Measurements from ENCODE around the gene VTI1B. TPM values are rescaled to one million over a fixed set of nuclear protein-coding genes. Genes with fewer than 3 reads are reported as not detected.

Gene VTI1B
- 50.6 and 58.0 TPM in 2 replicates for total RNA-seq

DNA sequence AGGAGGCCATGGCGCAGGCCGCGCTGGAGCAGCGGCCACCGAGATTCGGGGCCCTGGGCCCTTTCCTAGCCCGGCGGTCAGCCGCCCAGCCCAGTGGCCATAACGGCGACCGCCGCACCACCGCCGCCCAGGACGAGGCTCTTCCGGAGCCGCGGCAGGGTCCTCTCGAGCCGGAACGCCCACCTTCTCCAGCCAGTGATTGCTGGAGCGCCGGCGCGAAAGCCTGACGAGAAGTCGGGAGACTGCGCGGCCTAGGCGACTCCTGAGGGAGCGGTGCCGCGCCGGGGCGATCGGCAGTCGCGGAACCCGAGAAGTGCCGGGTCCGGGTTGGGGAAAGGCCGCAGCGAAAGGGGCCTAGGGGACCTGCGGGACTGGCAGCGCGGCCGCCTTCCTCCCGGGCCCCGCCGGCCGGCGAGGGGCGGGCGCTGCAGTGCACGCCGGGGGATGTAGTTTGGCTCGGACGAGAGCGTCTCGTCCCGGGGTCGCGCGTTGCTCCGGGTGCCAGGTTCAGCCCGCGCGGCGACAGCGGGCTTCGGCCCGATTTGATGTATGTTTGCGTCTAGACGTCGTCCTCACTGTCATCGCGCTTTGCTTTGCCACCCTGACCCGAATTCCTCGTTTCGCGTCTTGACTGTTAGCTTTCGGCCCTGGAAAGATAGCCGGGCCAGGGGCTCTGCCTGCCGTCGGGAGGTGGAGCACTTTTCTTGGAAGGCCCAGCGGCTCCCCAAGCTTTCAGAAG is at the start of gene VTI1B:
Gene VTI1B, minus strand, starts transcription at position 153 of the 739 bp plus-strand sequence. Its CDS starts 143 bp downstream, at position 10.

DNA sequence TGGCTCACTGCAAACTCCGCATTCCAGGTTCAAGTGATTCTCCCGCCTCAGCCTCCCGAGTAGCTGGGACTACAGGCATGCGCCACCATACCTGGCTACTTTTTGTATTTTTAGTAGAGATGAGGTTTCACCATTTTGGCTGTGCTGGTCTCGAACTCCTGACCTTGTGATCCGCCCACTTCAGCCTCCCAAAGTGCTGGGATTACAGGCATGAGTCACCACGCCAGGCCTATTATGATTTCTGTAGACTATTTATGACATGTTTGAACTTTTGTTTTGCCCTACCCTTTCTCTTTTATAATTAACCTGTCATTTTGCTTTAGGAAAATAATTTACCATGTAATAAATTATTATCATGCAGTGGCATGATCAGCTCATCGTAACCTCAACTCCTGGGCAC is 27.1 kb upstream of the VTI1B start, which contains the start of gene RDH12:
Gene RDH12, plus strand, starts transcription at position 395 of the 400 bp plus-strand sequence. CDS start 20,757 bp downstream, outside the sequence.

GRCh38 chr14:67695394-67695949 is 21.0 kb upstream of the VTI1B start, which contains the start of gene RDH11:
Gene RDH11, minus strand, starts transcription at chr14:67695764. Its CDS starts 61 bp downstream, at chr14:67695703.

GRCh38 chr14:67619446-67620216 is 54.8 kb downstream of the VTI1B start, which contains the start of gene ARG2:
Gene ARG2, plus strand, starts transcription at chr14:67619920. Its CDS starts 58 bp downstream, at chr14:67619978.

GRCh38 chr14:67599698-67600561 is 74.5 kb downstream of the VTI1B start, which contains the start of gene PIGH:
Gene PIGH, minus strand, starts transcription at chr14:67600268. Its CDS starts 65 bp downstream, at chr14:67600203.

Other genes with a start within 250 kb of the VTI1B start
- 0.33 and 0.52 TPM in 2 replicates for gene TMEM229B, start 185.9 kb downstream of the VTI1B start, total RNA-seq
- 0.11 and 0.17 TPM in 2 replicates for gene PLEKHH1, start 141.3 kb downstream of the VTI1B start, total RNA-seq
- gene PIGH, start 74.4 kb downstream of the VTI1B start, total RNA-seq = 13.8 and 15.7 TPM in 2 replicates
- gene ARG2, start 54.7 kb downstream of the VTI1B start, total RNA-seq = 23.0 and 47.6 TPM in 2 replicates
- 61.0 and 68.9 TPM in 2 replicates for gene RDH11, start 21.1 kb upstream of the VTI1B start, total RNA-seq
- gene RDH12, start 27.3 kb upstream of the VTI1B start, total RNA-seq = under 0.01 TPM in 1 of 2 replicates, not detected in the other
- gene ZFYVE26, start 142.0 kb upstream of the VTI1B start, total RNA-seq = 13.9 and 22.0 TPM in 2 replicates
- 10.6 TPM in 2 replicates for gene RAD51B, start 145.1 kb upstream of the VTI1B start, total RNA-seq

Data from dermis lymphatic vessel endothelial cell (primary cell).